ENCODE measurements around the gene ZNF280A. TPM values are rescaled to one million over a fixed set of nuclear protein-coding genes. Genes with fewer than 3 reads are reported as not detected.

ZNF280A gene
- total RNA-seq, 2 donors from 2014 or later: not detected

DNA sequence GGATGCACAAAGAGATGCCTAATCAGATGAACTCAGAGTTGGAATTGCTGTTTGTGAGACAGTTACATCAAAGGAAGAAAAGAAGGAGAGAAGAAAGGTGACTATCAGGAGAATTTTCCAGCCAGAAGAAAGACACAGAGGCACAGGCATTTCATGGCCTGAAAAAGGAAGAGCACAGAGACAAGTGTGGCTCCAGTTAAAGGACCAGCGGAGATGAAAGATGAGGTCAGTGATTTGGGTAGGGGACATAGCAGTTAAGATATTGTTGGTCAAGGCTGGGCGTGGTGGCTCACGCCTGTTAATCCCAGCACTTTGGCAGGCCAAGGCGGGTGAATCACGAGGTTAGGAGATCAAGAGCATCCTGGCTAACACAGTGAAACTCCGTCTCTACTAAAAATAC, 3.4 kb upstream of the ZNF280A start:
- Histone ChIP-seq H3K36me3 (replicated peaks in 1 of 2; ENCODE audit: insufficient read depth in 1 of 2, low read depth in 2 of 2) (no peaks in the 10 kb centered on the region), H3K27me3 (no peaks in the 10 kb centered on the region), H3K9me3 (no peaks in the 10 kb centered on the region), H3K4me1 (no peaks in the 10 kb centered on the region), H3K27ac (no peak overlapping the region), H3K4me3 (no peak overlapping the region)
- intact Hi-C loops (cut with DNase I): no loop called here
- 73 to 82% methylated on average over 6 of the region's 6 CpGs for WGBS, 2 donors
- no peak for DNase-seq
- TF ChIP-seq CTCF (IDR thresholded peaks at IDR 0.05) (no peak), POLR2A (IDR thresholded peaks at IDR 0.05) (no peak)
- ATAC-seq: no peak

GRCh38 chr22:22521631-22522030, 1.6 kb upstream of the ZNF280A start:
- H3K4me1 ChIP-seq: no peaks in the 10 kb centered on the region
- TF ChIP-seq CTCF (IDR thresholded peaks at IDR 0.05) (no peak), POLR2A (IDR thresholded peaks at IDR 0.05) (no peak)
- H3K9me3 ChIP-seq: no peaks in the 10 kb centered on the region
- 77 to 84% methylated on average over 8 of the region's 8 CpGs for WGBS, 2 donors
- ATAC-seq: no peak
- no peak overlapping the region for H3K27ac ChIP-seq
- intact Hi-C loops (cut with DNase I): no loop called here
- no peaks in the 10 kb centered on the region for H3K27me3 ChIP-seq
- DNase-seq: no peak
- no peak overlapping the region for H3K4me3 ChIP-seq
- H3K36me3 ChIP-seq (replicated peaks in 1 of 2; ENCODE audit: insufficient read depth in 1 of 2, low read depth in 2 of 2): no peaks in the 10 kb centered on the region

- WGBS, 2 donors: 62 to 71% methylated on average over 12 of the region's 12 CpGs
- ATAC-seq (no peak), DNase-seq (no peak)
- H3K27ac ChIP-seq: no peak overlapping the region
- intact Hi-C loops (cut with DNase I): no loop called here
- no peaks in the 10 kb centered on the region for H3K27me3 ChIP-seq
- no peak overlapping the region for H3K4me3 ChIP-seq
- no peaks in the 10 kb centered on the region for H3K4me1 ChIP-seq
- no peak for TF ChIP-seq POLR2A (IDR thresholded peaks at IDR 0.05)
- TF ChIP-seq CTCF (IDR thresholded peaks at IDR 0.05): no peak
- no peaks in the 10 kb centered on the region for H3K9me3 ChIP-seq
- H3K36me3 ChIP-seq (replicated peaks in 1 of 2; ENCODE audit: insufficient read depth in 1 of 2, low read depth in 2 of 2): no peaks in the 10 kb centered on the region
Measured at GRCh38 chr22:22520667-22521602, 865 bp upstream of the ZNF280A start.

GRCh38 chr22:22519591-22519990, 479 bp downstream of the ZNF280A start:
- intact Hi-C loops (cut with DNase I): no loop called here
- Histone ChIP-seq H3K36me3 (replicated peaks in 1 of 2; ENCODE audit: insufficient read depth in 1 of 2, low read depth in 2 of 2) (no peaks in the 10 kb centered on the region), H3K4me1 (no peaks in the 10 kb centered on the region), H3K4me3 (no peak overlapping the region), H3K27ac (no peak overlapping the region), H3K27me3 (no peaks in the 10 kb centered on the region), H3K9me3 (no peaks in the 10 kb centered on the region)
- WGBS, 2 donors: 46% methylated on average over 5 of the region's 5 CpGs
- TF ChIP-seq CTCF (IDR thresholded peaks at IDR 0.05): no peak
- no peak for TF ChIP-seq POLR2A (IDR thresholded peaks at IDR 0.05)
- DNase-seq: no peak
- ATAC-seq: no peak

DNA sequence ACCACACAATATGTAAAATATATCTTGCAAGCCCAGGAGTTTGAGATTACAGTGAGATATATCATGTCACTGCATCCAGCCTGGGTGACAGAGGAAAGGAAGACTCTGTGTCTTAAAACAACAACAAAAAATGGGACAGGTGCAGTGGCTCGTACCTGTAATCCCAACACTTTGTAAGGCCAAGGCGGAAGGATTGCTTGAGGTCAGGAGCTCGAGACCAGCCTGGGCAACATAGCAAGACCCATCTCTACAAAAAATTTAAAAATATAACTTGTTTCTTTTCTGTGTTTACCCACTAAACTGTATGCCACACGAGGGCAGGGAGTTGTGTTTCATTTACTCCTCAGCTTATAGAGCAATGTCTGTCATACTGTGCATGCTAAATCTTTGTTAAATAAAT, 3.1 kb downstream of the ZNF280A start:
- no peaks in the 10 kb centered on the region for H3K27me3 ChIP-seq
- intact Hi-C loops (cut with DNase I): no loop called here
- WGBS, 2 donors: 46 to 59% methylated on average over 4 of the region's 4 CpGs
- H3K27ac ChIP-seq: no peak overlapping the region
- H3K4me1 ChIP-seq: no peaks in the 10 kb centered on the region
- TF ChIP-seq CTCF (IDR thresholded peaks at IDR 0.05) (no peak), POLR2A (IDR thresholded peaks at IDR 0.05) (no peak)
- H3K9me3 ChIP-seq: no peaks in the 10 kb centered on the region
- no peak for ATAC-seq
- H3K36me3 ChIP-seq (replicated peaks in 1 of 2; ENCODE audit: insufficient read depth in 1 of 2, low read depth in 2 of 2): no peaks in the 10 kb centered on the region
- H3K4me3 ChIP-seq: no peak overlapping the region
- DNase-seq: no peak
